ENCODE results near the gene PLAC1.

DNA sequence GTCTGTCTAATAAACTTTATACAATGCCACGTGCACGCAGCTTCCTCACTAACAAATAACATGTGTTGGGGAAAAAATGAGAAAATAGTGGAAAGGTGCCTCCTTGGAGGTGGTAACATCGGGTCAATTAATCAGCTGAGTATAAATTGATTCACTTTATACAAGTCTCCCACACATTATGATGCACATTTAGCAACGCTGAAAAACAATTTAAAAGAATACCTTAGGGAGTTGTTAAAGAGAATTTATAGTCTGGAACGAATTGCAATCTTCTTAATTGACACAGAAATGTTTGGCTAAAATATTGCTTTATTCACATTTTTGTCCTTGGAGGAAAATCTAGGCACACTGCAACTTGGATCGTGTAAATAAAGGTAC is 114.1 kb downstream of the PLAC1 start:
- TF ChIP-seq, protein P1, sequence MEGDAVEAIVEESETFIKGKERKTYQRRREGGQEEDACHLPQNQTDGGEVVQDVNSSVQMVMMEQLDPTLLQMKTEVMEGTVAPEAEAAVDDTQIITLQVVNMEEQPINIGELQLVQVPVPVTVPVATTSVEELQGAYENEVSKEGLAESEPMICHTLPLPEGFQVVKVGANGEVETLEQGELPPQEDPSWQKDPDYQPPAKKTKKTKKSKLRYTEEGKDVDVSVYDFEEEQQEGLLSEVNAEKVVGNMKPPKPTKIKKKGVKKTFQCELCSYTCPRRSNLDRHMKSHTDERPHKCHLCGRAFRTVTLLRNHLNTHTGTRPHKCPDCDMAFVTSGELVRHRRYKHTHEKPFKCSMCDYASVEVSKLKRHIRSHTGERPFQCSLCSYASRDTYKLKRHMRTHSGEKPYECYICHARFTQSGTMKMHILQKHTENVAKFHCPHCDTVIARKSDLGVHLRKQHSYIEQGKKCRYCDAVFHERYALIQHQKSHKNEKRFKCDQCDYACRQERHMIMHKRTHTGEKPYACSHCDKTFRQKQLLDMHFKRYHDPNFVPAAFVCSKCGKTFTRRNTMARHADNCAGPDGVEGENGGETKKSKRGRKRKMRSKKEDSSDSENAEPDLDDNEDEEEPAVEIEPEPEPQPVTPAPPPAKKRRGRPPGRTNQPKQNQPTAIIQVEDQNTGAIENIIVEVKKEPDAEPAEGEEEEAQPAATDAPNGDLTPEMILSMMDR (IDR thresholded peaks at IDR 0.05) = no peak
- no peak for TF ChIP-seq POLR2A (IDR thresholded peaks at IDR 0.05)
